ENCODE data around the gene POU2F1.

The POU2F1 gene

GRCh38 chr1:167328306-167328815 is 107.7 kb downstream of the POU2F1 start:
- no peak for DNase-seq

GRCh38 chr1:167328816-167329483 is 108.3 kb downstream of the POU2F1 start:
- no peak for DNase-seq

- DNase-seq: no peak
Measured at GRCh38 chr1:167330601-167331293, 110.1 kb downstream of the POU2F1 start.

- DNase-seq: no peak
Measured at GRCh38 chr1:167331650-167332049, 111.0 kb downstream of the POU2F1 start.

GRCh38 chr1:167332503-167332902 is 111.8 kb downstream of the POU2F1 start:
- DNase-seq: no peak

- no peak for DNase-seq
Measured at GRCh38 chr1:167333124-167333523, 112.4 kb downstream of the POU2F1 start.

- DNase-seq: no peak
Measured at GRCh38 chr1:167333703-167334102, 113.0 kb downstream of the POU2F1 start.

- DNase-seq: no peak
Measured at GRCh38 chr1:167339405-167339804, 118.7 kb downstream of the POU2F1 start.

GRCh38 chr1:167342846-167343245 is 122.2 kb downstream of the POU2F1 start:
- DNase-seq: no peak

GRCh38 chr1:167344112-167344511 is 123.4 kb downstream of the POU2F1 start:
- no peak for DNase-seq

GRCh38 chr1:167344615-167345385 is 124.1 kb downstream of the POU2F1 start:
- DNase-seq: no peak

- no peak for DNase-seq
Measured at GRCh38 chr1:167345386-167345733, 124.7 kb downstream of the POU2F1 start.

GRCh38 chr1:167357305-167357704 is 136.6 kb downstream of the POU2F1 start:
- DNase-seq: no peak

GRCh38 chr1:167359295-167359694 is 138.6 kb downstream of the POU2F1 start:
- DNase-seq: no peak

- no peak for DNase-seq
Measured at GRCh38 chr1:167360120-167360519, 139.4 kb downstream of the POU2F1 start.

- DNase-seq: no peak
Measured at GRCh38 chr1:167362638-167363037, 142.0 kb downstream of the POU2F1 start.

- DNase-seq: no peak
Measured at GRCh38 chr1:167364826-167365225, 144.1 kb downstream of the POU2F1 start.

- DNase-seq: no peak
Measured at GRCh38 chr1:167365360-167365759, 144.7 kb downstream of the POU2F1 start.

- DNase-seq: no peak
Measured at GRCh38 chr1:167367705-167368104, 147.0 kb downstream of the POU2F1 start.

- no peak for DNase-seq
Measured at GRCh38 chr1:167369175-167369574, 148.5 kb downstream of the POU2F1 start.

- no peak for DNase-seq
Measured at GRCh38 chr1:167369933-167370332, 149.2 kb downstream of the POU2F1 start.

- DNase-seq: no peak
Measured at GRCh38 chr1:167371030-167371429, 150.3 kb downstream of the POU2F1 start.

- DNase-seq: no peak
Measured at GRCh38 chr1:167373398-167373797, 152.7 kb downstream of the POU2F1 start.

GRCh38 chr1:167373986-167374385 is 153.3 kb downstream of the POU2F1 start:
- no peak for DNase-seq
